Glomerular visceral epithelial cell (primary cell): ENCODE data around the gene ARMC9.

ENCODE experiments used
- DNase-seq: peaks from one replicate; pipeline ENCODE4 v3.0.0-alpha.2; 2016; ENCODE audit errors: extremely low spot score

The ARMC9 gene

DNA sequence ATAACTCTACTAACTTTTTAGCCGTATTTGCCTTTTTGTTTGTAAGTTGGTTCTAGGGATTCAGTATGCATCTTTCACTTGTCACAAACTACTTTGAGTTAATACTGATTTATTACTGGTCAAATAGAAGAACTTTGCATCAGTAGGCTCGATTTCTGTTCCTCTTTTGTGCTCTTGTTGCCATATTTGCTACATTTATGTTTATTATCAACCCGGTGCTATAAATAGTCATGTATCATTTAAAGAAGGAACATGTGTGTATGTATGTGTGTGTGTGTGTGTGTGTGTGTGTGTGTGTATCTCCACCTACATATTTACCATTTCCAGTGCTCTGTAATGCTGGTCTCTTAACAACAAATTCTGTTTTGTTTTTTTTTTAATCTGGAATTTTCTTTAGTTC is 117.5 kb downstream of the ARMC9 start:
- no peak for DNase-seq

DNA sequence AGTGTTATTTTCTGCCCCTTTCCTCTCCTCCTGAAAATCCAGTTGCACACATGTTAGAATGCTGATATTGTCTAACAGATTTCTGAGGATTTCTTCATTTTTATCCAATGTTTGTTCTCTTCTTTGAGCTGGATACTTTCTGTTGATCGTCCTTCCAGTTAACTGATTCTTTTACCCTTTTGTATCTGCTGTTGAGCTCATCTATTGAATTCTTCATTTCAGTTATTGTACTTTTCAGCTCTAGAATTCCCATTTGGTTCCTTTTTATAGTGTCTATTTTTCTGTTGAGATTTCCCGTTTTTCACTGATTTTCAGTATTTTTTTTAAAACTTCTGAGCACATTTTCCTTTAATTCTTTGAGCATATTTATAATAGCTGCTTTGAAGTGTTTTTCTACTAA is 119.1 kb downstream of the ARMC9 start:
- DNase-seq: no peak

DNA sequence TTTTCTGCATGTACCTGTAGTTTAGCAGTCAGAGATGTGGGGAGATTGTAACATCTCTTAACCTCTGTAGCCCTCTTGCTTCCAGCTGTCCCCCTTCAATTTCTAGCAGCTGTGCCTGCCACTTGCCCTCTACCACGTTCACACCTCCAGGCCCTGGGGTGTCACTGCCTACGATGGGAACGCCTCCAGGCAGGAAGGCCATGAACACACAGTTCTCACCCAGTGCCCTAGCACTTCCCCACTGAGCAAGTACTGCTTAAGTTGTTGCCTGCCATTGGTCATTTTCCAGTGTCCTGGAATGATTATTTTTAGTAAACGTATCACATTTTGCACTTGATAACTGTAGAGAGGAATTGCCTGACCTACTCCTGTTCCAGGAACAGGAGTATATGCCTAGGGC is 120.0 kb downstream of the ARMC9 start:
- no peak for DNase-seq

DNA sequence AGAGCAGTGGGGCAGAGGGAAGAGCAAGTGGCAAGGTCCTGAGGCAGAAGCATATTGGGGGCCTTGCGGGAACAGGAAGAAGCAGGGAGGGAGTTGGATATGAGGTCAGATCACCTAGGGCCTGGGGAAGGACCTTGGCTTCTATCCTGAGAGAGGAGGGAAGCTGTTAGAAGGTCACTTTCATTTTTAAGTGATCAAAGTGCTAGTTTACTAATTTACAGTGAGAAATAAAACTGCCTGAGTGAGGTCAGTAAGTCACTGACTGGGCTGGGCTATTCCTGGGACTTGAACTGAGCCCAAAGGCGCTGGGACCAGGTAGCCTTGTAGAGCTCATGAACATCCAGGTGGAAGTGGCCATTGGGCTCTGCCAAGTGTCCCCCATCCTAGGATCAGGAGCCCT is 120.5 kb downstream of the ARMC9 start:
- no peak for DNase-seq

DNA sequence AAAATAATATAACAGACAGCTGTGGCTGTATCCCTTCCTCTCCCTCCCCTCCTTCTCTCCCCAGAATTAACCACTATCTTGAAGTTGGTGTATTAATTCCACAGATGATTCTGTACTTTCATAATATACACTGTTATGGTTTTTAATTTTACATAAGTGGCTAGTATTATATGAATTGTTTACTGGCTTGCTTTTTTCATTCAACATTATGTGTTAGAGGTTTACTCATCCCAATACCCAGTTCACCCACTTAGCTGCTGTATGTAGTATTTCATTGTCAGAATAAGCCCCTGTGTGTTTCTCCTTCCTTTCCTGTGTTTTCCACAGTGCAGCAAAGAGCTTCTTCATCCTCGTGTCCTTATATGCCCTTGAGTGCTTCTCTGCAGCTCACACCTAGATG is 121.4 kb downstream of the ARMC9 start:
- no peak for DNase-seq

DNA sequence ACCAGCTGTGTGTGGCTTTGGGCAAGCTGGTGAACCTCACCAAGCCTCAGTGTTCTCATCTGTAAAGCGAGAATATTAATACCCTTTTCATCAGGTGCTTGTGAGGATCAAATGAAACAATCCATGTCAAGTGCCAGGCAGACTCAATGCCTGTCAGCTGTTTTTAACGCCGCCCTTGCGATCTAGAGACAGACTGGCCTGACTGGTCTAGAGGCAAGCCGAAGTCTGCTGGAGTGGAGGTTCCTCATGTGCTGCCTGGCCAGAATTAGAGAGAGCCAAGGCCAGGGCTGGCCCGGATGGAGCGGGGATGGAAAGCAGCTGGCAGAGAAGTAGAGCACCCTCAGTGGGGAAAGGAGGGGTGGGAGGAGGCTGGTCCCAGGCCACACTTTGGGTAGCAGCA is 122.6 kb downstream of the ARMC9 start:
- no peak for DNase-seq

DNA sequence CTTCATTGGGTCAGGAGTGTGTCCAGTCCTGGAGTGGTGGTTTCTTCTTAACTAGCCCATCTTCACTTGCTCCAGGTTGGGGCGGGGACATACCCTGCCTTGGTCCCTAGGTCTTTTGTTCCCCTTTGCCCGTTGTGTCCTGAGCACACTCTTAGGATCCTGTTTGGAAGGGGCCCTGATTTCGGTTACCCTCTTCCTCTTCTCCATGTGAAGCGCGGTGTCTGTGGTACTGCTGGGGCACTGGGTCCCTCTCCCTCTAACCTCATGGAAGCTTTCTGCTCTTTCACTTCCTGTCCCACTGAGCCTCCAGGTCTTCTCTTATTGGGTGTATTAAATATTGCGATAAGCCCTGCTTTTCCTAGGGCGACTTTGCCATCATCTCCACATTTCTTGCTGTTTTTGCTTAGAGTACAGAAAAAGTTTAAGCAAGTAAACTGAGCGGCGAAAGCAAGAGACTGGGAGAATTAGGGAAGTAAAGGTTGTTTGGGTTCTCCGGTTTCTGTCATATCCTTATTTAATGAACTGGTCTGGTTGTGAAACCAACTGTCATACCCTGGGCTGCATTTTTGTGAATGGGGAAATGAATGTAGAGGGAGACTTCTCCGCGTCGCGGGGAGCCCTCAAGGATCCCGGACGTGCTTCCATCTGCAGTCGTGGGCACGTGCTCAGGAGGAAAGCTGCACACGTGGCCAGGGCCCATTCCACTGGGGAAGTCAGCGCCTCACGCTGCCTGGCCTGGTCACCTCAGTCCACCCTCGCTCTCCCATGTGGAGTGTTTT is 123.3 kb downstream of the ARMC9 start:
- no peak for DNase-seq

DNA sequence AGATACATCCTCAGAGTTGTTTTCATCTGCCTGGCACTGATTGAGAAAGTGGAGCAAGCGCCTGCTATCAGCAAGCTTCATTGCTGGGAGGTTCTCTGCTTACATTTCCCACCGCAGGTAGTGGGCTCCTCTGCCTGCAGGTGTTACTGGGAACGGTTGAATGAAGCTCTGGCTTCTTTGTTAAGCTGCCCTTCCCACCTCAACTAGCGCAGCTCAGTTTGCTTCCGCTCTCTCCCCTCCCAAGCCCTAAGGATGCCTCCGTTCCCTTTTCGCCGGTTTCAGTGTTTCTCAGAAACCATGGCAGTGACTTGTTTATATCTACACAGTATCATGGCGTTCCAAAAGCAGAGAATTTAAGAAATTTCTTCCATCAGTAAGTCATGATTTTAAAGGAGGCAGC is 124.9 kb downstream of the ARMC9 start:
- no peak for DNase-seq

DNA sequence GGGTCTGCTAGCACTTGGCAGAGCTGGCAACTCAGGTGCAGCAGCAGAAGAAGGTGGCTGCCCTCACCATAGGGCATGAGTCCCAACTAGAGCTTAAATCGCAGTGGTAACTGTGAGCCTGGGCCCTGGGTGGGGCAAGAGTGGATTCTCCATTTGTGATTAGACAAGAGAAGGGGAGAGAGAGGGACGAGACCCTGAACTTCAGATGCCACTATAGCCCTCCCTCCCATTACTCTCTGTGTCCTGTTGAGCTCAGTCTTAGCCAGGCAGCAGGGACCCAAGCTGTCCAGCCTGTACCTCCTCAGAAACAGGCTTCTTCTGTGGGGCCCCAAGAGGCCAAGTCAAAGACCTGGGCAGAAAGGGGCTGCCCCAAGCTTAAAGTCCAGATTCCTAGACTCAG is 127.4 kb downstream of the ARMC9 start:
- DNase-seq: no peak

DNA sequence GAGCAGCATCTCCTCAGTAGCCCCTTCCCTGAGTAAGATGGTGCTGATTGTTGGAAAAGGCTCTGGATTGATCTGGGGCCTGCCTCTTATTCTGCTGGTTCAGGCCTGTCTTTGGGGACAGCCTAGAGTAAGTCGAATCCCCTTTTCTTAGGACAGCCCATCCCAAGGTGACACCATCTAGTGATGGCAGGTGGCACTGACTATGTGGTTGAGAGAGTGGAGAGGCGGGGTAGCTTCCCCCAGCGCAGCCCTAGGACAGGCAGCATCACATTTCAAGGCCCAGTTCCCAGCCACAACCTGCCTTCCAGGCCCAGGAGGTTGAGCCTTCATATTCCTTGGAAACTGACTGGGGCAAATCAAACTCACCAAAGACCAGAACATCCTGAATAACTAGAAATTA is 128.0 kb downstream of the ARMC9 start:
- no peak for DNase-seq

DNA sequence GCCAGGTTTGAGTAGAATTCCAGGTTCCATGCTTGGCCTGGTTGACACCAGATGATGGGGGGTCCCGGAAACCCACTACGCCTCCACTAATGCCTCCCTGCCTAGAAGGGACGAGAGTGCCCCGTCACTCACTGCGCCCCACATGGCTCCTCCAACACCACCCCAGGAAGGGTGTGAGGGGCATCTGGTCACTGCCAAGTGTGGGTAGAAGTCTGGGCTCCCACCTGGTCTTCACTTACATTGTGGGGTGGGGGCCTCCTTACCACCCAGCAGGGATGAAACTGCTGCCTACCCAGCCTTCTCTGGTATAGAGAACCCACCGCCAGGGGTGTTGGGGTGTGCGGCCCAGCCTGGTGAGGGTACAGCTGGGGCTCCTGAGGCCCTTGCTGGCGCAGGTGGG is 131.9 kb downstream of the ARMC9 start:
- no peak for DNase-seq

DNA sequence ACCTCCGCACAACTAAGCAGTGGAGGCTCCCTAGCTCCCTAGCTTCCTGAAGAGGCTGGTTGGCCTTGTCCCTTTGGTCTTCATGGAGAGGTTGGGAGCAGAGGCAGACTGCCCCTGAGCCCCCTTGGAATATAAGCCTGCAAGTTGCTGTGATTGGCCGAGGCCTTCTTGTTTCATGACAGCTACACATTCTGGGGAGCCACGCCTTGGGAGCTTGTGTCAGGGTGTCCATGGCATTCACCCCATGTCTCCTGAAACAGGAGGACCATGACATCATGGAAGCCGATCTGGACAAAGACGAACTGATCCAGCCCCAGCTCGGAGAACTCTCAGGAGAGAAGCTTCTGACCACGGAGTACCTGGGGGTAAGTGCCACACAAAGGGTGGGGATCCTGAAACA is 133.1 kb downstream of the ARMC9 start:
- no peak for DNase-seq

DNA sequence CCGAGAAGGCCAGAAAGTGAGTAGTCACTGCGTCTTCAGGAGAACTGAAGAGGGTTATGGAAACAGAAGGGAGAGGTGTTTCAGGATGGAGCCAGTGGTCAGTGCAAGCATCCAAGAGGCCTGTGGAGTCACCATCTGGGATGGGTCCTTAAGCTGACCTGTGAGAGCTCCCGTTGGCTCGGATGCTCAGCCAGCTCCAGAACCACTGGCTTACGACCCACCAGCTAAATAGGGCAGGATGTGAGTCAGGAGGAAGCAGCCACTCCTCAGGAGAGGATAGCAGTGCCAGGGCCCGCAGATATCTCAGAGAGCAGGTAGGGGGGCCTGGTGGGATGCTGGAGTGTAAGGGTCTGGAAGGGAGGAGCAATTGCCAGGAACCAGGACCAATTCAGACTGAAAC is 134.0 kb downstream of the ARMC9 start:
- DNase-seq: peak; percentile 9

DNA sequence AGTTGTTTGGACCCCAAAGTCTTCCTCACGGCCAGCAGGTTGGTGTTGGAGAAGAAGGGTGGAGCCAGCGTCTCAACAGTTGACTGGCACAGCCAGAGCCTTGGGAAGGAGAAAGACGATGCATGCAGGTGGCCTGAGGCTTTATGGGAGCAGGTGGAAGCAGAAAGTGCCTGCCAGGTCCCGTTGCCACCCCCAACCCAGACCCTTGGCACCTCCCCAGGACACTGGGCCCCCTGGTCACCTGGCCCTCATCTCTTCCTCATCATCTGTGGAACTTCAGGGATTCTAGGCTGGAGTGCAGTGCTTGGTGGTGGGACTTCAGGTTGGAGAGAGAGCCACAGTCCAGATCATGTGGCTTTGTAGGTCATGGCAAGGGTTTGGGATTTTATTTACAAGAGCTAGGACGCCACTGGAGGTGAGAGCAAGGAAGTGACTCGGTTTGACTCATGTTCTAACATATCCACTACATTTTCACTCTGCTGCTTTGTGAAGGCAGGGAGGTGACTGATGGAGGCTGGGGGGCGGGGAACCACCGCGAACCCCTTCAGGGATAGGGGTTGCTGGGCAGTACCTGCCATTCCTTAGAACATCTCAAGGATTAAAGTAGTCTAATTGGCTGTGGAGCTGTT is 134.6 kb downstream of the ARMC9 start:
- DNase-seq: no peak

DNA sequence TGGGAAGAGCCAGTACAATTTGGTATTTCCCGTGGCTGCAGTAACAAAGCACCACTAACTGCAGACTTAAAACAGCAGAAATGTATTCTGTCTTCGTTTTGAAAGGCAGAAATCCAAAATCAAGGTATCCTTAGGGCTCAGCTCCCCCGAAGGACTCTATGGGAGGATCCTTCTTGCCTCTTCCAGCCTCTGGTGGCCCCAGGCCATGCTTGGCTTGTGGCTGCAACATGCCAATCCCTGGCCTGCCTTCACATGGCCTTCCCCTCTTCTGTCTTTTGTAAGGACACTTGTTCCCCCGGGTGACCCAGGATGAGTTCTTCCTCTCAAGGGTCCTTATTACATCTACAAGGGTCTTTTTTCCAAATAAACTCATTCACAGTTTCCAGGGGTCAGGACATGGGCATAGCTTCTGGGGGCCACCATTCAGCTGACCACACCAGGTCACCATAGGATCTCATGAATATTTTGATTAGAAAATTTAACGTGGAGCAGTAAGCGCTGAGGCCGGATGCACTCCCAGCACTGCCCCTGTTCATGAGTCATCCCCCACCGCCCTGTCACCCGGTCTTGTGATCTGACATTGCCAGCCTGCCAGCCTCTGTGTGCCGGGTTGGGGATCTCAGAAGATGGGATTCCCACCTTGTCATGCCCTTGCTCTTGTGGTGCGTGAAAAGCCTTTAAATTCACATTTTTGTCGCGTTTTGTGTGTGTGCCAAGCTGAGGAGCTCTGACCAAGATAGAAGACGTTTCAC is 135.9 kb downstream of the ARMC9 start:
- DNase-seq: no peak

DNA sequence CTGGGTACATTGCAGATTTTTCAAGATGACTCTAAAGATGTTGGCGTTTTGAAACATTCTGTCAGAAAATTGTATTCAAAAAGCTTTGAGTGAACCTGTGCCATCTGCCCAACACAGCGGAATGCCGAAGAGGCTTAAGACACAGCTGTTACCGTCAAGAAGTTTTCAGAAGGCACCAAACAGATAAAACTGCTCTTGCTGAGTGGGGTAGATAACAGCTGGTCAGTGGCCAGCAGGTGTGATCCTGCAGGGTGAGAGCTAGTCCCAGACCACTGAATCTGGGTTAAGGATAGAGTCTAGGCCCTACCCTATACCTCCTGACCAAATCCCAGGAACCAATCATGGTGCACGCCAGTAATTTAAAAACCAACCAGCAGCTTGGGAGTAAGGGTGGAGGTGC is 136.6 kb downstream of the ARMC9 start:
- no peak for DNase-seq

DNA sequence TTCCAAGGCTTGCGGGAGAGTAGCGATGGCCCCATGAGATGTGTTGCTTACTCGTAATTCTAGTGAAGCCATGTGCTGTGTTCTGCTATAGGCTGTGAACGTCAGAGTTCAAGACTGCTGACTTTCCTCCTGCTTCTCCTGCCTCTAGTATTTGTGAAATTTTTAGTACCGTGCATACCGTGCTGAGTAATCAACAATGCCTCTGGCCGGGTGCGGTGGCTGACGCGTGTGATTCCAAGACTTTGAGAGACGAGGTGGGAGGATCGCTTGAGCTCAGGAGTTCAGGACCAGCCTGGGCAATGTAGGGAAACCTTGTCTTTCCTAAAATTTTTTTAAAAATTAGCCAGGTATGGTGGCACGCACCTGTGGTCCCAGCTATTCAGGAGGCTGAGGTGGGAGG is 137.2 kb downstream of the ARMC9 start:
- no peak for DNase-seq

DNA sequence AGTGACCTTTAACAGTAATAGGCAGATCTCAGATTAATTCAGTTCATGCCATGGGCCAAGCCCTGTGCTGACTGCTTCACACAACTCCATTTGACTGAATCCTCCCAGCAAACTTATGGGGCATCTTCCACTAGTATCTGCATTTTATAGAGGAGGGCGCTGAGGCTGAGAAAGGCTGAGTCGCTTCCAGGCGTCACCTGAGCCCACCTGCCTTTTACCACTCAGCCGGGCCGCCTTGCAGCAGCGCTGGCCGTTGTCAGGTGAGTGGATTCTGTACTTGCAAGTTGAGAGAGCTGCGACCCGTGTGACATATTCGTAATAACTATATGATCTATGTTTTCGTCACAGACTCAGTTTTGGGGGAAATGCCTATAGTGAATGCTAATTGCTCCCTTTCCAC is 137.8 kb downstream of the ARMC9 start:
- no peak for DNase-seq

DNA sequence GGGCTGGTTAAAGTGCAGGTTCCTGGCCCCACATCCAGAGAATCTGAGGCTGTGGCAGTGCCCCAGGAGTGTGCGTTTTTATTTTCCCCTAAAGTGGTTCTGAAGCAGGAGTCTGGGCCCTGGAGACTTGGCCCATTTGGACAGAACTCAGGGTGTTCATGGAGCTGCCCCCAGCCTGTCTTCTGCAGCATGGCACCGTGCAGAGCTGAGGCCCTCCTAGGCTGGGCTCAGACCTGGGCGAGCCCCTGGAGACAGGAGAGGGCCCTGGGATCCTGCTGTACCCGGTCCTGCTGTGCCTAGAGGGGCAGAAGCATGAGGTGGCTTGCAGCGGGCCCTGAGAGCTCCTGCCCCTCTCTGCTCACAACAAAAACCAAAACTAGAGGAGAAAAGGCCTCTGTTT is 138.3 kb downstream of the ARMC9 start:
- DNase-seq: no peak

DNA sequence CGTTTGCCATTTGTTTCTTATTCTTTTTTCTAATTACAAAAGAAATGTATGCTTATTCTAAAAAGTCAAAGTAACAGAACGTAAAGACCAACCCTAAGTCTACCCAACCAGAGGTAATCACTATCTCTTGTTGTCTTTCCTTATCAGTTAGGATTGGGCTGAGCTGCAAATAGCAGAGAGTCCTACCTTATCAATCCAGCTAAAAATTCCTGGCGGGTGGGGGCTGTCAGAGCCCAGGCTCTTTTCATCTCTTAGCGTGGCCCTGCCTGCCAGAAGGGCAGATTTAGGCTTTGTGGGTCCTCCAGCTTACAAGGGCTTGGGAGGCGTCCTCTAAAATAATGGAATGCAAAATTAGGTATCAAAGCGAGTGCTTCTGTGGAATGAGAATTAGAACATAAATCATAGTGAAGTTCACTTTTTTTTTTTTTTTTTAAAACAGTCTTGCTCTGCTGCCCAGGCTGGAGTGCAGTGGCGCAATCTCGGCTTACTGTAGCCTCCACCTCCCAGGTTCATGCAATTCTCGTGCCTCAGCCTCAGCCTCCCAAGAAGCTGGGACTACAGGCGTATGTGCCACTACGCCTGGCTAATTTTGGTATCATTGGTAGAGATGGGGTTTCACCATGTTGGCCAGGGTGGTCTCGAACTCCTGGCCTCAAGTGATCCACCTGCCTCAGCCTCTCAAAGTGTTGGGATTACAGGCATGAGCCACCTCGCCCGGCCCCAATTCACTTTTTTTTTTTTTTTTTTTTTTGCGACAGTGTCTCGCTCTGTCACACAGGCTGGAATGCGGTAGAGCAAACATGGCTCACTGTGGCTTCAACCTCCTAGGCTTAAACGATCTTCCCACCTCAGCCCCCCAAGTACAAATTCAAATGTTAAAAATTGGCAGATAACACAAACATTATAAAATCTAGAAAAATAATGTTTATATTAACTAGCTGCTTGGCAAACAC is 139.7 kb downstream of the ARMC9 start:
- no peak for DNase-seq

DNA sequence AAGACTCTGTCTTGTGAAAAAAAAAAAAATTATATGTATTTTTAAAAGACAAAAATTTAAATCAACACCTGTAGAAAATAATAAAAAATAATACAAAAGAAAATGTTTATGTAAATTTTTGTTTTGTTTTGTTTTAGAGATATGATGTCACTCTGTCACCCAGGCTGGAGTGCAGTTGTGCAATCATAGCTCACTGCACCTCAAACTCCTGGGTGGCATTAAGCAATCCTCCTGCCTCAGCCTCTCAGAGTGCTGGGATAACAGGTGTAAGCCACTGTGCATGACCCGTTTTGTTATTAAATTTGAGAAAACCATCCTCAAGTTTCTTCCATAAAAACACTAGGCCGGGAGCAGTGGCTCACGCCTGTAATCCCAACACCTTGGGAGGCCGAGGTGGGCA is 140.9 kb downstream of the ARMC9 start:
- no peak for DNase-seq

DNA sequence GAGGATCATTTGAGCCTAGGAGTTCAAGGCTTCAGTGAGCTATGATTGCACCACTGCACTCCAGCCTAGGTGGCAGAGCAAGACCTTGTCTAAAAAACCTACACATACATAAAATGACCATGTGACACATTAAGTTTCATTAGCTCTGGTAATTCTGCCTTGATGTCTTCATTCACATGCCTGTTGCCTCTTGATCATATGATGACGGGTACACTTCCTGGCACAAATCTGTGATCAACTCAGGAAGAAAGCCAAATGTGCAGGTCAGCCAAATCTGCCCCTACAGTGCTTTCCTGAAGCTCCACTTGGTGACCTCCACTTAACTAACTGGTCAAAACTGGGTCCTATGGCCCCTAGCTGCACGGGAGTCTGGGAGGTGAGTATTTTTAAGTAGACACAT is 142.7 kb downstream of the ARMC9 start:
- no peak for DNase-seq
